Measurements from ENCODE around the gene ATAD5.

- no peak for TF ChIP-seq CTCF (conservative IDR thresholded peaks at IDR 0.05)
- TF ChIP-seq ZFX (IDR thresholded peaks at IDR 0.05): no peak
Observed at GRCh38 chr17:30897311-30897710, 65.5 kb downstream of the ATAD5 start.

Data from C4-2B (cell line).